Effector memory CD4-positive, alpha-beta T cell (primary cell): ENCODE data around the gene GHR.

Experiments used
- DNase-seq, 3 donors: peaks; one replicate each; pipeline ENCODE4 v3.0.0-alpha.2; 2020
- H3K27ac ChIP-seq: 2 replicates; pipeline ENCODE4 v1.7.0; 2013; ENCODE audit warnings: mild to moderate bottlenecking, low read length, moderate library complexity; ENCODE audit not compliant: insufficient read depth, poor library complexity, severe bottlenecking
- H3K27me3 ChIP-seq: replicated peaks from 2 replicates; pipeline ENCODE4 v1.7.0; 2013; ENCODE audit warnings: mild to moderate bottlenecking, low read length; ENCODE audit not compliant: insufficient read depth, control insufficient read depth, poor library complexity, severe bottlenecking
- H3K36me3 ChIP-seq: 2 replicates; pipeline ENCODE4 v1.7.0; 2013; ENCODE audit warnings: mild to moderate bottlenecking, low read length, moderate library complexity; ENCODE audit not compliant: control insufficient read depth, insufficient read depth
- H3K4me1 ChIP-seq: 2 replicates; pipeline ENCODE4 v1.7.0; 2013; ENCODE audit warnings: low read length, mild to moderate bottlenecking; ENCODE audit not compliant: control insufficient read depth, insufficient read depth, poor library complexity, severe bottlenecking
- H3K4me3 ChIP-seq: 2 replicates; pipeline ENCODE4 v1.7.0; 2013; ENCODE audit warnings: low read length, low read depth, mild to moderate bottlenecking; ENCODE audit not compliant: insufficient read depth, poor library complexity, severe bottlenecking
- H3K9me3 ChIP-seq: 2 replicates; pipeline ENCODE4 v1.7.0; 2013; ENCODE audit warnings: mild to moderate bottlenecking, low read length, moderate library complexity; ENCODE audit not compliant: control insufficient read depth

The GHR gene

GRCh38 chr5:42628821-42629220, 205.6 kb downstream of the GHR start:
- H3K4me3 ChIP-seq: no peak overlapping the region
- no peaks in the 10 kb centered on the region for H3K9me3 ChIP-seq
- DNase-seq: no peak
- H3K27ac ChIP-seq: no peak overlapping the region
- H3K4me1 ChIP-seq: no peaks in the 10 kb centered on the region
- H3K36me3 ChIP-seq: no peaks in the 10 kb centered on the region
- no peaks in the 10 kb centered on the region for H3K27me3 ChIP-seq

GRCh38 chr5:42629284-42629683, 206.0 kb downstream of the GHR start:
- Histone ChIP-seq H3K27ac (no peak overlapping the region), H3K36me3 (no peaks in the 10 kb centered on the region), H3K9me3 (no peaks in the 10 kb centered on the region), H3K27me3 (no peaks in the 10 kb centered on the region), H3K4me1 (no peaks in the 10 kb centered on the region), H3K4me3 (no peak overlapping the region)
- DNase-seq: no peak

GRCh38 chr5:42631241-42631640, 208.0 kb downstream of the GHR start:
- no peak overlapping the region for H3K4me3 ChIP-seq
- H3K36me3 ChIP-seq: no peaks in the 10 kb centered on the region

GRCh38 chr5:42632354-42632900, 209.2 kb downstream of the GHR start:
- Histone ChIP-seq H3K27me3 (no peaks in the 10 kb centered on the region), H3K27ac (no peak overlapping the region), H3K9me3 (no peaks in the 10 kb centered on the region), H3K36me3 (no peaks in the 10 kb centered on the region), H3K4me3 (no peak overlapping the region), H3K4me1 (no peaks in the 10 kb centered on the region)
- DNase-seq: no peak

More at GRCh38 chr5:42631241-42631640, 208.0 kb downstream of the GHR start:
- Histone ChIP-seq H3K27ac (no peak overlapping the region), H3K9me3 (no peaks in the 10 kb centered on the region), H3K4me1 (no peaks in the 10 kb centered on the region), H3K27me3 (no peaks in the 10 kb centered on the region)
- no peak for DNase-seq

- no peak overlapping the region for H3K27ac ChIP-seq
- H3K27me3 ChIP-seq: no peaks in the 10 kb centered on the region
- DNase-seq: no peak
- H3K36me3 ChIP-seq: no peaks in the 10 kb centered on the region
- H3K9me3 ChIP-seq: no peaks in the 10 kb centered on the region
- H3K4me1 ChIP-seq: no peaks in the 10 kb centered on the region
- no peak overlapping the region for H3K4me3 ChIP-seq
Measured at GRCh38 chr5:42634575-42634974, 211.3 kb downstream of the GHR start.

- Histone ChIP-seq H3K27ac (no peak overlapping the region), H3K9me3 (no peaks in the 10 kb centered on the region), H3K36me3 (no peaks in the 10 kb centered on the region)
Measured at GRCh38 chr5:42636425-42636824, 213.2 kb downstream of the GHR start.

GRCh38 chr5:42636946-42637345, 213.7 kb downstream of the GHR start:
- no peak overlapping the region for H3K4me3 ChIP-seq
- H3K27ac ChIP-seq: no peak overlapping the region
- H3K36me3 ChIP-seq: no peaks in the 10 kb centered on the region
- H3K9me3 ChIP-seq: no peaks in the 10 kb centered on the region
- no peak for DNase-seq
- no peaks in the 10 kb centered on the region for H3K27me3 ChIP-seq
- H3K4me1 ChIP-seq: no peaks in the 10 kb centered on the region

More at GRCh38 chr5:42636425-42636824, 213.2 kb downstream of the GHR start:
- no peaks in the 10 kb centered on the region for H3K4me1 ChIP-seq
- no peak overlapping the region for H3K4me3 ChIP-seq
- DNase-seq: no peak
- H3K27me3 ChIP-seq: no peaks in the 10 kb centered on the region

- H3K36me3 ChIP-seq: no peaks in the 10 kb centered on the region
- DNase-seq: no peak
- no peaks in the 10 kb centered on the region for H3K9me3 ChIP-seq
- no peaks in the 10 kb centered on the region for H3K27me3 ChIP-seq
- H3K4me1 ChIP-seq: no peaks in the 10 kb centered on the region
- H3K4me3 ChIP-seq: no peak overlapping the region
- H3K27ac ChIP-seq: no peak overlapping the region
Measured at GRCh38 chr5:42638972-42639371, 215.7 kb downstream of the GHR start.

- Histone ChIP-seq H3K36me3 (no peaks in the 10 kb centered on the region), H3K27ac (no peak overlapping the region), H3K4me3 (no peak overlapping the region), H3K4me1 (no peaks in the 10 kb centered on the region), H3K9me3 (no peaks in the 10 kb centered on the region), H3K27me3 (no peaks in the 10 kb centered on the region)
- DNase-seq: no peak
Measured at GRCh38 chr5:42640835-42641234, 217.6 kb downstream of the GHR start.

- no peak for DNase-seq
- Histone ChIP-seq H3K27ac (no peak overlapping the region), H3K36me3 (no peaks in the 10 kb centered on the region), H3K4me3 (no peak overlapping the region), H3K9me3 (no peaks in the 10 kb centered on the region), H3K4me1 (no peaks in the 10 kb centered on the region), H3K27me3 (no peaks in the 10 kb centered on the region)
Measured at GRCh38 chr5:42641336-42642005, 218.2 kb downstream of the GHR start.
